Muscle of back (tissue), 10 donors: ENCODE measurements around the gene UBB. TPM values are rescaled to one million over a fixed set of nuclear protein-coding genes. Genes with fewer than 3 reads are reported as not detected.

ENCODE experiments used
- polyA plus RNA-seq, 10 donors: library from polyadenylated mRNA; unstranded; fragments of 120-200 nt; gene quantifications; one replicate each; pipeline ENCODE4 v1.2.1, GENCODE V29; 2013; ENCODE audit not compliant: insufficient read length in 10 of 10

The UBB gene
- polyA plus RNA-seq, 10 donors: 1,268 to 1,908 (median 1,503) TPM

Other genes with a start within 250 kb of the UBB start
- 10 to 100 TPM; 49.3 to 76.5 (median 58.8) TPM for gene NCOR1, start 165.6 kb upstream of the UBB start, polyA plus RNA-seq
- gene PIGL, start 163.9 kb upstream of the UBB start, polyA plus RNA-seq: 10 to 100 TPM; 11.4 to 28.1 (median 14.2) TPM
- 10 to 100 TPM; 30.1 to 43.9 (median 35.4) TPM for gene CENPV, start 27.6 kb upstream of the UBB start, polyA plus RNA-seq
- gene TRPV2, start 34.5 kb downstream of the UBB start, polyA plus RNA-seq: 1 to 10 TPM; 3.9 to 7.2 (median 5.8) TPM
- 1 to 10 TPM; 5.8 to 9.3 (median 6.7) TPM for gene LRRC75A, start 111.1 kb downstream of the UBB start, polyA plus RNA-seq
- gene ZNF287, start 188.1 kb downstream of the UBB start, polyA plus RNA-seq: 1 to 10 TPM; 4.4 to 6.6 (median 5.7) TPM